ENCODE results near the gene SASH1.
"Not testable (repeated sequence)": the region's sequence is repeated elsewhere in the genome, so short reads cannot be mapped to it uniquely, and the experiment has no call there.

DNA sequence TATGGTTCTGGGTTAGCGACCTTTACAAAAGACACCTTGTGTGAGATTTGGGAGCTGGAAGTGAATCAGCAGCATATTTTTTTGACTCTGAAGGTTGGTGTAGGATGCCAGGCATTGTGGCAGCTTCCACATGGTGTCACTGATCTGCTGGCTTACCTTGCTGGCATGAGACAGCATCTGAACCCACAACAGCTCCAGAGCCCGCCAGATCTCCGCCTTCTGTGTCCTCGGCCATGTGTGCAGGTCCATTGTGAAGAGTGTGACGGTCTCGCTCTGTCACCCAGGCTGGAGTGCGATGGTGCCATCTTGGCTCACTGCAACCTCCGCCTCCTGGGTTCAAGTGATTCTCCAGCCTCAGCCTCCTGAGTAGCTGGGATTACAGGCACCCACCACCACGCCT is 39.4 kb downstream of the SASH1 start:
- not testable (repeated sequence) for TF ChIP-seq POLR2A, POLR2AphosphoS5, EP300 (IDR thresholded peaks at IDR 0.05)
- TF ChIP-seq, protein P1, sequence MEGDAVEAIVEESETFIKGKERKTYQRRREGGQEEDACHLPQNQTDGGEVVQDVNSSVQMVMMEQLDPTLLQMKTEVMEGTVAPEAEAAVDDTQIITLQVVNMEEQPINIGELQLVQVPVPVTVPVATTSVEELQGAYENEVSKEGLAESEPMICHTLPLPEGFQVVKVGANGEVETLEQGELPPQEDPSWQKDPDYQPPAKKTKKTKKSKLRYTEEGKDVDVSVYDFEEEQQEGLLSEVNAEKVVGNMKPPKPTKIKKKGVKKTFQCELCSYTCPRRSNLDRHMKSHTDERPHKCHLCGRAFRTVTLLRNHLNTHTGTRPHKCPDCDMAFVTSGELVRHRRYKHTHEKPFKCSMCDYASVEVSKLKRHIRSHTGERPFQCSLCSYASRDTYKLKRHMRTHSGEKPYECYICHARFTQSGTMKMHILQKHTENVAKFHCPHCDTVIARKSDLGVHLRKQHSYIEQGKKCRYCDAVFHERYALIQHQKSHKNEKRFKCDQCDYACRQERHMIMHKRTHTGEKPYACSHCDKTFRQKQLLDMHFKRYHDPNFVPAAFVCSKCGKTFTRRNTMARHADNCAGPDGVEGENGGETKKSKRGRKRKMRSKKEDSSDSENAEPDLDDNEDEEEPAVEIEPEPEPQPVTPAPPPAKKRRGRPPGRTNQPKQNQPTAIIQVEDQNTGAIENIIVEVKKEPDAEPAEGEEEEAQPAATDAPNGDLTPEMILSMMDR (IDR thresholded peaks at IDR 0.05): not testable (repeated sequence)
